ENCODE results near the gene ADCY2.

GRCh38 chr5:7461371-7461770 lies 65.4 kb downstream of the ADCY2 start:
- no peak for TF ChIP-seq RCOR1 (IDR thresholded peaks at IDR 0.05; ENCODE audit: low read length)
- TF ChIP-seq SIN3A (IDR thresholded peaks at IDR 0.05; ENCODE audit: borderline replicate concordance, low read depth, low read length): no peak
- no peak for TF ChIP-seq USF2 (IDR thresholded peaks at IDR 0.05; ENCODE audit: borderline replicate concordance, low read depth, low read length)

All from SK-N-SH (cell line).